ENCODE results near the gene CRABP1.

CRABP1 gene

GRCh38 chr15:78384651-78385050 is 44.5 kb downstream of the CRABP1 start:
- no peak overlapping the region for H3K4me3 ChIP-seq (ENCODE audit: low read depth, low read length)
- no peak for DNase-seq (ENCODE audit: low read depth)
- no peak for TF ChIP-seq CTCF (IDR thresholded peaks at IDR 0.05; ENCODE audit: low read depth, low read length, missing control alignments)
- in situ Hi-C loops (cut with HindIII; ENCODE audit: low sequenced_read_pairs), result no loop called here

GRCh38 chr15:78387246-78388037 is 47.3 kb downstream of the CRABP1 start:
- TF ChIP-seq CTCF (IDR thresholded peaks at IDR 0.05; ENCODE audit: low read depth, low read length, missing control alignments), result no peak
- H3K4me3 ChIP-seq (ENCODE audit: low read depth, low read length), result no peak overlapping the region
- in situ Hi-C loops (cut with HindIII; ENCODE audit: low sequenced_read_pairs), result no loop called here
- DNase-seq (ENCODE audit: low read depth), result no peak

DNA sequence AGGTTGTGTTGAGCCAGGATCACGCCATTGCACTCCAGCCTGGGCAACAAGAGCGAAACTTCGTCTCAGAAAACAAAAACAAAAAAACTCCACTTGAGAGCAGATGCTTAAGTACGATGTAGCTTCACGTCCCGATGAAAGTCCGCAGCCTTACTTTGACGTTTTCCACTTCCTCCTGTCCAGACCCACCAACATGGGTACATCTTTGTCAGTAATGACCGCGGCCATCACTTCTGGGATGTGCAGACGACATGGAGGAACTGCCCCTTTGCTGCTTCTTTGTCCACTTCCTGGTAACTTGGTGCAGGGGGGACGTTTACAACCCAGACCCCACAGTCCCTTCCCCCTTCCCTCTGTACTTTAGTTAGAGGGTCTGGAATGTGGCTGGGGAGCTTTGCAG is 48.7 kb downstream of the CRABP1 start:
- in situ Hi-C loops (cut with HindIII; ENCODE audit: low sequenced_read_pairs), result no loop called here
- no peak for DNase-seq (ENCODE audit: low read depth)
- no peak overlapping the region for H3K4me3 ChIP-seq (ENCODE audit: low read depth, low read length)
- no peak for TF ChIP-seq CTCF (IDR thresholded peaks at IDR 0.05; ENCODE audit: low read depth, low read length, missing control alignments)

- in situ Hi-C loops (cut with HindIII; ENCODE audit: low sequenced_read_pairs), result no loop called here
- no peak for TF ChIP-seq CTCF (IDR thresholded peaks at IDR 0.05; ENCODE audit: low read depth, low read length, missing control alignments)
- DNase-seq (ENCODE audit: low read depth), result no peak
- H3K4me3 ChIP-seq (ENCODE audit: low read depth, low read length), result no peak overlapping the region
Observed at GRCh38 chr15:78389322-78389721, 49.2 kb downstream of the CRABP1 start.

- in situ Hi-C loops (cut with HindIII; ENCODE audit: low sequenced_read_pairs), result no loop called here
- H3K4me3 ChIP-seq (ENCODE audit: low read depth, low read length), result no peak overlapping the region
- DNase-seq (ENCODE audit: low read depth), result no peak
- no peak for TF ChIP-seq CTCF (IDR thresholded peaks at IDR 0.05; ENCODE audit: low read depth, low read length, missing control alignments)
Observed at GRCh38 chr15:78389738-78390137, 49.6 kb downstream of the CRABP1 start.

DNA sequence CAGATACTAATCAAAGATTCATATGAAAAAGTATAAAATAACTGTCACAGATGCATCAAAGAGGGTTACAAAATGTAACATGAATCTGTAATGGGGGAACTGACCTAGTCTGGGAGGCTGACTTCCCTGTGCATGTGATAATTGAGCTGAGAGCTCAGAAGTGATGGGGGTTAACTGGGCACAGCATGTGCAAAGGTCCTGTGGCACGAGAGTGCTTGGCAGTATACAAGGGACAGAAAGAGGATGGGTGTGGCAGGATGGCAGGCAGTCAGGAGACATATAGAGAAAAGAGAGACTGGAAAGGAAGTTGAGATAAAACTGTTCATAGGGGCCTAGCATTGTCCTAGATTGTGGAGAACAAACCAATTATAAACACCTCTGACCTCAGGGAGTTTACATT is 50.1 kb downstream of the CRABP1 start:
- no peak for DNase-seq (ENCODE audit: low read depth)
- no peak overlapping the region for H3K4me3 ChIP-seq (ENCODE audit: low read depth, low read length)
- in situ Hi-C loops (cut with HindIII; ENCODE audit: low sequenced_read_pairs), result no loop called here
- TF ChIP-seq CTCF (IDR thresholded peaks at IDR 0.05; ENCODE audit: low read depth, low read length, missing control alignments), result no peak
